GM18868 (cell line): Measurements from ENCODE around the gene CFAP54.
A peak's percentile ranks its signal among the peaks of the same experiment; 100 is the strongest.
"Not testable (repeated sequence)": the region's sequence is repeated elsewhere in the genome, so short reads cannot be mapped to it uniquely, and the experiment has no call there.

Experiments
- ATAC-seq: cut with Tn5 transposase; IDR thresholded peaks from one replicate; pipeline ENCODE4 v1.9.1; 2021; ENCODE audit warnings: mild to moderate bottlenecking, moderate library complexity; ENCODE audit not compliant: unreplicated experiment

Gene CFAP54

GRCh38 chr12:96489392-96490056, at the start of gene CFAP54:
CFAP54 (plus strand) TSS chr12:96489577; CDS start chr12:96489610, 33 bp downstream.
- ATAC-seq: peak; percentile 90

GRCh38 chr12:96441816-96442215, 47.6 kb upstream of the CFAP54 start:
- no peak for ATAC-seq

GRCh38 chr12:96442906-96443305, 46.5 kb upstream of the CFAP54 start:
- no peak for ATAC-seq

- ATAC-seq: no peak
These were observed 45.0 kb upstream of the CFAP54 start for GRCh38 chr12:96444399-96444798.

- peak; percentile 97 for ATAC-seq
These were observed 43.4 kb upstream of the CFAP54 start for GRCh38 chr12:96445691-96446583.

GRCh38 chr12:96447256-96447655, 42.1 kb upstream of the CFAP54 start:
- ATAC-seq: no peak

- no peak for ATAC-seq
These were observed 41.1 kb upstream of the CFAP54 start for GRCh38 chr12:96448300-96448699.

GRCh38 chr12:96452261-96452922, 37.0 kb upstream of the CFAP54 start:
- ATAC-seq: no peak

- ATAC-seq: no peak
These were observed 35.0 kb upstream of the CFAP54 start for GRCh38 chr12:96454396-96454795.

GRCh38 chr12:96456265-96456974, 33.0 kb upstream of the CFAP54 start:
- peak; percentile 95 for ATAC-seq

GRCh38 chr12:96457191-96457930, 32.0 kb upstream of the CFAP54 start:
- ATAC-seq: no peak

GRCh38 chr12:96459281-96459680, 30.1 kb upstream of the CFAP54 start:
- ATAC-seq: not testable (repeated sequence)

GRCh38 chr12:96462571-96463280, 26.7 kb upstream of the CFAP54 start:
- no peak for ATAC-seq

GRCh38 chr12:96465896-96466295, 23.5 kb upstream of the CFAP54 start:
- ATAC-seq: no peak

- no peak for ATAC-seq
These were observed 22.2 kb upstream of the CFAP54 start for GRCh38 chr12:96466939-96467751.

- ATAC-seq: no peak
These were observed 17.9 kb upstream of the CFAP54 start for GRCh38 chr12:96471368-96472050.

GRCh38 chr12:96472384-96472783, 17.0 kb upstream of the CFAP54 start:
- ATAC-seq: no peak

GRCh38 chr12:96473394-96474093, 15.8 kb upstream of the CFAP54 start:
- ATAC-seq: no peak
